Upper lobe of right lung (tissue), 1 donor: Measurements from ENCODE around the gene ZNF609. TPM values are rescaled to one million over a fixed set of nuclear protein-coding genes. Genes with fewer than 3 reads are reported as not detected.
"Not testable (repeated sequence)": the region's sequence is repeated elsewhere in the genome, so short reads cannot be mapped to it uniquely, and the experiment has no call there.

Source experiments
- ATAC-seq: fragments of 200-7000 bp; cut with Tn5 transposase; one replicate; pipeline ENCODE4 v1.9.1; 2020; ENCODE audit warnings: mild to moderate bottlenecking, moderate library complexity
- DNase-seq: peaks from one replicate; pipeline ENCODE4 v3.0.0-alpha.2; 2020
- H3K27ac ChIP-seq: fragments of 200-600 bp; one replicate; pipeline ENCODE4 v1.8.0; 2022
- H3K27me3 ChIP-seq: fragments of 200-600 bp; one replicate; pipeline ENCODE4 v1.8.0; 2022; ENCODE audit warnings: mild to moderate bottlenecking
- H3K36me3 ChIP-seq: fragments of 200-600 bp; one replicate; pipeline ENCODE4 v1.8.0; 2022
- H3K4me1 ChIP-seq: fragments of 200-600 bp; one replicate; pipeline ENCODE4 v1.8.0; 2022
- H3K4me3 ChIP-seq: fragments of 200-600 bp; one replicate; pipeline ENCODE4 v1.8.0; 2022; ENCODE audit warnings: mild to moderate bottlenecking
- H3K9me3 ChIP-seq: fragments of 200-600 bp; one replicate; pipeline ENCODE4 v1.8.0; 2022
- CTCF ChIP-seq: fragments of 200-600 bp; IDR thresholded peaks from one replicate; pipeline ENCODE4 v1.8.0; 2022; ENCODE audit warnings: antibody characterized with exemption
- intact Hi-C: fragments of 100-400 bp; cut with DNase I; formaldehyde crosslinking; loops from one replicate; pipeline ENCODE4 v1.11.0; 2022
- total RNA-seq: library from RNA; stranded (reverse); fragmentation: NEBNext Ultra II Directional; extraction: Animal tissue kit (Norgen Biotek cat#: 25700); gene quantifications from one replicate; pipeline ENCODE4 v1.2.1, GENCODE V29; 2021
- donor health status: DM: no; HTN: yes; CAD: no; lungs with severe emphysema.

The ZNF609 gene
- total RNA-seq, 1 donor from 2014 or later = 45.4 TPM

GRCh38 chr15:64643685-64644084, 183.3 kb downstream of the ZNF609 start:
- TF ChIP-seq CTCF = no peak
- peaks cover 16% of the 10 kb centered on the region for H3K4me1 ChIP-seq
- ATAC-seq = no peak
- no peak overlapping the region for H3K27ac ChIP-seq
- no peaks in the 10 kb centered on the region for H3K27me3 ChIP-seq
- no peaks in the 10 kb centered on the region for H3K36me3 ChIP-seq
- H3K4me3 ChIP-seq = no peak overlapping the region
- no peaks in the 10 kb centered on the region for H3K9me3 ChIP-seq
- no peak for DNase-seq
- intact Hi-C loops = no loop called here

GRCh38 chr15:64644811-64645210, 184.4 kb downstream of the ZNF609 start:
- peaks cover 12% of the 10 kb centered on the region for H3K4me1 ChIP-seq
- DNase-seq, ATAC-seq, H3K36me3 ChIP-seq, H3K27ac ChIP-seq, H3K9me3 ChIP-seq, H3K4me3 ChIP-seq, intact Hi-C loops, H3K27me3 ChIP-seq: not testable (repeated sequence)

- Histone ChIP-seq H3K27me3 (no peaks in the 10 kb centered on the region), H3K4me1 (peaks cover 3% of the 10 kb centered on the region), H3K9me3 (no peaks in the 10 kb centered on the region), H3K27ac (no peak overlapping the region), H3K36me3 (no peaks in the 10 kb centered on the region), H3K4me3 (no peak overlapping the region)
- no peak for TF ChIP-seq CTCF
- ATAC-seq (no peak), DNase-seq (no peak)
- intact Hi-C loops = no loop called here
Measured at GRCh38 chr15:64645995-64646394, 185.6 kb downstream of the ZNF609 start.

- no peak overlapping the region for H3K27ac ChIP-seq
- H3K36me3 ChIP-seq = no peaks in the 10 kb centered on the region
- H3K4me1 ChIP-seq = peaks cover 14% of the 10 kb centered on the region
- H3K27me3 ChIP-seq = no peaks in the 10 kb centered on the region
- no peak for TF ChIP-seq CTCF
- no peak for DNase-seq
- H3K9me3 ChIP-seq = no peaks in the 10 kb centered on the region
- ATAC-seq = no peak
- no peak overlapping the region for H3K4me3 ChIP-seq
- intact Hi-C loops = no loop called here
Measured at GRCh38 chr15:64647367-64647766, 187.0 kb downstream of the ZNF609 start.

GRCh38 chr15:64650552-64650951, 190.2 kb downstream of the ZNF609 start:
- H3K27ac ChIP-seq = no peak overlapping the region
- intact Hi-C loops = no loop called here
- peaks cover 27% of the 10 kb centered on the region for H3K4me1 ChIP-seq
- DNase-seq (no peak), ATAC-seq (no peak)
- H3K9me3 ChIP-seq = no peaks in the 10 kb centered on the region
- H3K27me3 ChIP-seq = no peaks in the 10 kb centered on the region
- no peaks in the 10 kb centered on the region for H3K36me3 ChIP-seq
- H3K4me3 ChIP-seq = no peak overlapping the region
- no peak for TF ChIP-seq CTCF

- TF ChIP-seq CTCF = no peak
- peak; percentile 81 for ATAC-seq
- Histone ChIP-seq H3K27ac (no peak overlapping the region), H3K27me3 (no peaks in the 10 kb centered on the region), H3K9me3 (no peaks in the 10 kb centered on the region), H3K36me3 (no peaks in the 10 kb centered on the region), H3K4me1 (peaks cover 27% of the 10 kb centered on the region), H3K4me3 (no peak overlapping the region)
- no peak for DNase-seq
- intact Hi-C loops = no loop called here
Measured at GRCh38 chr15:64651601-64652191, 191.3 kb downstream of the ZNF609 start.
